Mesothelial cell of epicardium (in vitro differentiated cells): ENCODE measurements around the gene FLYWCH2. TPM values are rescaled to one million over a fixed set of nuclear protein-coding genes. Genes with fewer than 3 reads are reported as not detected.

Experiments used
- DNase-seq, 2 experiments: peaks; one replicate each; pipeline ENCODE4 v3.0.0; 2021; ENCODE audit warnings: low spot score in 2 of 2; ENCODE audit not compliant: unreplicated experiment in 2 of 2
- H3K27ac Mint-ChIP-seq: 2 replicates; pipeline ENCODE4 v1.8.0; 2021; ENCODE audit warnings: mixed read lengths
- H3K27me3 Mint-ChIP-seq: 2 replicates; pipeline ENCODE4 v1.8.0; 2021; ENCODE audit warnings: low read depth, mixed read lengths
- H3K36me3 Mint-ChIP-seq: 2 replicates; pipeline ENCODE4 v1.8.0; 2021; ENCODE audit warnings: mixed read lengths
- H3K4me1 Mint-ChIP-seq: 2 replicates; pipeline ENCODE4 v1.8.0; 2021; ENCODE audit warnings: mixed read lengths
- H3K4me3 Mint-ChIP-seq: 2 replicates; pipeline ENCODE4 v1.8.0; 2021; ENCODE audit warnings: mild to moderate bottlenecking, moderate library complexity, mixed read lengths
- H3K9me3 Mint-ChIP-seq: 2 replicates; pipeline ENCODE4 v1.8.0; 2021; ENCODE audit warnings: mixed read lengths
- CTCF ChIP-seq: fragments of 200-600 bp; sonication (generic); IDR thresholded peaks from one replicate; pipeline ENCODE4 v1.5.0; 2021; ENCODE audit warnings: antibody characterized with exemption; ENCODE audit not compliant: unreplicated experiment
- total RNA-seq: library from RNA; stranded (reverse); gene quantifications from 3 replicates; pipeline ENCODE4 v1.2.1, GENCODE V29; 2021

The FLYWCH2 gene
- total RNA-seq, 1 donor from 2014 or later, result 28.6 TPM

GRCh38 chr16:2852003-2852730 is 30.8 kb upstream of the FLYWCH2 start:
- Mint-ChIP-seq H3K27me3 (peaks cover 13% of the 10 kb centered on the region), H3K4me3 (no peak overlapping the region), H3K36me3 (peaks cover 11% of the 10 kb centered on the region), H3K4me1 (no peaks in the 10 kb centered on the region), H3K9me3 (peaks cover 8% of the 10 kb centered on the region), H3K27ac (no peak overlapping the region)
- no peak for TF ChIP-seq CTCF
- DNase-seq, result no peak

- Mint-ChIP-seq H3K4me3 (no peak overlapping the region), H3K27ac (no peak overlapping the region), H3K36me3 (peaks cover 11% of the 10 kb centered on the region), H3K4me1 (peaks cover 3% of the 10 kb centered on the region), H3K9me3 (peaks cover 8% of the 10 kb centered on the region), H3K27me3 (peaks cover 17% of the 10 kb centered on the region)
- TF ChIP-seq CTCF, result no peak
- no peak for DNase-seq
These were observed 30.1 kb upstream of the FLYWCH2 start for GRCh38 chr16:2852731-2853507.

DNA sequence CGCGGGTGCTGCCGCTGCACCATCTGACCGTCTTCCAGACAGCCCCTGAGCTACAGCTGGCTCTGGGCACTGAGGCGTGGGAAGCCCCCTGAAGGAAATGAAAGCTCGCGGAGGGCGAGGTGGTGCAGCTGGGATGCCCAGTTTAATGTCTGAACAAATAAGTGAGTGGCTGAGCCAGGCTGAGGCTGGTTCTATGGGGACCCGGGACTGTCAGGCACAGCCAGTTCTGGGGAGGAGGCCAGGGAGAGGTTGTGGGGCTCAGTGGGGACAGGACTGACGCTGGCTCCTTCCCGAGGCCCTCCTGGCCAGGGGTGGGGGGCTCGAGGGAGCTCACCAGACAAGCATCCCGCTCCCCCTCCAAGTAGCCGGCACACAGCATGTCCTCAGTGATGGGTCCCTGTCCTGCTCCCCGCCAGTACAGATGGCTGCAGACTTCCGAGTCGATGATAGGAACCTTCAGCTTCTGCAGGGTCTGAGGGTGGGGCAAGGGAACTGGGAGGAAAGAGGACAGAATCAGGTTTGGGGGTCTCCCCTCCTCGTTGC is 29.4 kb upstream of the FLYWCH2 start:
- DNase-seq, result no peak
- Mint-ChIP-seq H3K27ac (no peak overlapping the region), H3K4me3 (no peak overlapping the region), H3K4me1 (peaks cover 3% of the 10 kb centered on the region), H3K9me3 (peaks cover 8% of the 10 kb centered on the region), H3K36me3 (peaks cover 11% of the 10 kb centered on the region), H3K27me3 (peaks cover 17% of the 10 kb centered on the region)
- no peak for TF ChIP-seq CTCF

GRCh38 chr16:2854700-2855309 is 28.2 kb upstream of the FLYWCH2 start:
- Mint-ChIP-seq H3K9me3 (peaks cover 8% of the 10 kb centered on the region), H3K4me1 (peaks cover 5% of the 10 kb centered on the region), H3K27me3 (peaks cover 11% of the 10 kb centered on the region), H3K4me3 (no peak overlapping the region), H3K27ac (no peak overlapping the region), H3K36me3 (peaks cover 11% of the 10 kb centered on the region)
- peak; percentile 83 for TF ChIP-seq CTCF
- DNase-seq, result no peak

- Mint-ChIP-seq H3K4me3 (no peak overlapping the region), H3K36me3 (peaks cover 11% of the 10 kb centered on the region), H3K9me3 (peaks cover 8% of the 10 kb centered on the region), H3K27ac (no peak overlapping the region), H3K27me3 (peaks cover 14% of the 10 kb centered on the region), H3K4me1 (peaks cover 5% of the 10 kb centered on the region)
- DNase-seq, result no peak
- TF ChIP-seq CTCF, result no peak
These were observed 27.5 kb upstream of the FLYWCH2 start for GRCh38 chr16:2855536-2855935.
